CD4-positive, alpha-beta T cell treated with Interleukin-17A for 4 hours (primary cell): ENCODE data around the gene P2RX6.
"Not testable (repeated sequence)": the region's sequence is repeated elsewhere in the genome, so short reads cannot be mapped to it uniquely, and the experiment has no call there.

ENCODE experiments used
- DNase-seq: peaks from one replicate; pipeline ENCODE4 v3.0.0-alpha.2; 2020; ENCODE audit warnings: mixed read lengths

The P2RX6 gene

GRCh38 chr22:21060363-21060762, 45.4 kb downstream of the P2RX6 start:
- DNase-seq = not testable (repeated sequence)

GRCh38 chr22:21061660-21062321, 46.8 kb downstream of the P2RX6 start:
- DNase-seq = not testable (repeated sequence)

- DNase-seq = not testable (repeated sequence)
Measured at GRCh38 chr22:21064425-21064824, 49.5 kb downstream of the P2RX6 start.

- no peak for DNase-seq
Measured at GRCh38 chr22:21064917-21065864, 50.2 kb downstream of the P2RX6 start.

- no peak for DNase-seq
Measured at GRCh38 chr22:21067075-21067900, 52.3 kb downstream of the P2RX6 start.

GRCh38 chr22:21067901-21068680, 53.1 kb downstream of the P2RX6 start:
- DNase-seq = no peak

GRCh38 chr22:21068681-21069276, 53.8 kb downstream of the P2RX6 start:
- DNase-seq = no peak

GRCh38 chr22:21069375-21069774, 54.4 kb downstream of the P2RX6 start:
- no peak for DNase-seq

GRCh38 chr22:21070690-21071615, 56.0 kb downstream of the P2RX6 start:
- no peak for DNase-seq

GRCh38 chr22:21071796-21072195, 56.8 kb downstream of the P2RX6 start:
- not testable (repeated sequence) for DNase-seq

GRCh38 chr22:21073023-21073422, 58.1 kb downstream of the P2RX6 start:
- DNase-seq = no peak

- DNase-seq = no peak
Measured at GRCh38 chr22:21073482-21073881, 58.5 kb downstream of the P2RX6 start.

GRCh38 chr22:21074102-21074715, 59.2 kb downstream of the P2RX6 start:
- no peak for DNase-seq

GRCh38 chr22:21075516-21076138, 60.7 kb downstream of the P2RX6 start:
- no peak for DNase-seq

GRCh38 chr22:21076912-21077625, 62.1 kb downstream of the P2RX6 start:
- DNase-seq = no peak
